Stimulated activated CD4-positive, alpha-beta T cell treated with anti-CD3 and anti-CD28 coated beads, Interleukin-1b, Interleukin-23, amount 100 ng/mL, for 1 hour (primary cell): ENCODE measurements around the gene PPDPF.

Experiments used
- DNase-seq, 2 donors: peaks; one replicate each; pipeline ENCODE4 v3.0.0-alpha.2; 2020; ENCODE audit warnings: low read depth in 2 of 2

PPDPF gene

DNA sequence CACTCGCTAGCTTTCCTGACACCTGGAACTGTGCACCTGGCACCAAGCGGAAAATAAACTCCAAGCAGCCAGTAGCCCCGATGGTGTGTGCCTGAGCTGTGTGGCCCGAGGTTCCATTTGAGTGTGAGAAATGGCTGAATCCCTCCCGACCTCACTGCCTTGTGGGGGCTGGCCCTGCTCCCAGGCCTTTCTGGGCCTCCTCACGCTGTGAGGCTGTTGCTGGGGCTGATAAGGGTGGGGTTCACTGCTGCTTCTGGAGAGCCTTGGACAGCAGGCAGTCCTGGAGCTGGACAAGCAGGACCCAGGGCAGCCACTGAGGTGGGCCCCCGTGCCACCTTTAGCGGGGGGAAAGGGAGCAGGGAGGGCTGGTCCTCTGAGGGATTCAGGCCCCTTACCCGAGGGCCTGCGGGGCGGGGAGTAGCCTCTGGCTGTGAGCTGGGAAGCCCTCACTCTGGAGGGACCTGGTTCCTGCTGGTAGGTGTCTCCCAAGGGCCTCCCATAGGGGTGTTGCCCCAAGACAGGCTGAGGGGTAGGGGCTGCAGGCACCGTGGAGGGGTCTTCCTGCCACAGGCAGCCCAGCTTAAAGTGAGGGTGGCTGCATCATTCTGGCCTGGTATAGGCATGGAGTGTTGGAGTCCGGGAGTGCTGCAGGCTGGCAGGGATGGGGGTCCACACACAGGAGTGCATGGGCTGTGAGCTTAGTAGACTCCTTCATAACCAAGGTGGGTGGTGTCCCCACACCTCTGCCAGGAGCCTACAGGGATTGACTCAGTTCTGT lies 1.7 kb downstream of the PPDPF start:
- DNase-seq: no peak

DNA sequence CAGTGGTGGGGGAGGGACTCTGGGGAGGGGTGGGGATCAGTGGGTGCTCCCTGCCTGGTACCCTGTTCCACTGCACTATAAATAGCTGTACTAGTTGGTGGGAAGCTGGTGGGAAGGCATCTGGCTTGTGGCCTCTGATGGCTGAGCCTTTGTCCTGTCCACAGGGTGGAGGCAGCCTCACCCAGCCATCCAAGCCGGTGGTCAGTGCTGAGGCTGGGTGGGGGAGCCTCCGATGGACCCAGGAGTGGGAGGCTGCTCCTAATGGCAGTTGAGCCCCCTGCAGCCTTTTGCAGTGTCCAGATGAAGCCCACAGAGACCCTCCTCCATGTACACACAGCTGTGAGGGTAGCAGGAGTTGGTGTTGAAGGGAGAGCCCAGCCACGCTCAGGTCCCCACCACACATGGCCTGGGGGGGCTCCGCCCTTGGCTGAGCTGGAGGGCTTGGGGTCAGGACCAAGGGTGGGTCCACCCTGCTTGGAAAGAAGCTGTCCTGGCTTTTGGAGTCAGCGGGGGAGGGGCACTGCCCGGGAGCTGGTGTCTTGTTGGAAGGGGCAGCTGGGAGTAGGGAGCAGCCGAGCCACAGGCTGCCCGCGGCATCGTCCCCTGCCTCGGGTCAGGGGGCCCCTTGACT lies 2.5 kb downstream of the PPDPF start:
- no peak for DNase-seq

DNA sequence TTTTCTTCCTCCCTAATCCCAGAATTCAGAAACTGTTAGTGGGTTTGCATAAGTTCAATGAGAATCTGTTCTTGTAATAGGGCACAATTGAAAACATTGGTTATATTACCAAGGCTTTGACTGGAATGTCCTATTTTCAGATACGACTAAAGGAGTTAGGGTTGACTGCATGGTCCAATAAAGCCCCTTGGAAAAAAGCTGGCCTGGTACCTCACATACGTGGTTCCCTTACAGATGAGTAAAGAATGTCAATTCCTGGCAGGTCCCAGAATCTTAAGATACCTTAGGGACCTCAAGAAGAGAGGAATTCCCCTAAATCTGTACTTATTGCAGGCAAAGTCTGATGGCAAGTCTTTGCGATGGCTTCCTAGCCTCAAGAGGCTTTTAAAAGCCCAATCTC lies 4.6 kb downstream of the PPDPF start:
- DNase-seq: no peak

DNA sequence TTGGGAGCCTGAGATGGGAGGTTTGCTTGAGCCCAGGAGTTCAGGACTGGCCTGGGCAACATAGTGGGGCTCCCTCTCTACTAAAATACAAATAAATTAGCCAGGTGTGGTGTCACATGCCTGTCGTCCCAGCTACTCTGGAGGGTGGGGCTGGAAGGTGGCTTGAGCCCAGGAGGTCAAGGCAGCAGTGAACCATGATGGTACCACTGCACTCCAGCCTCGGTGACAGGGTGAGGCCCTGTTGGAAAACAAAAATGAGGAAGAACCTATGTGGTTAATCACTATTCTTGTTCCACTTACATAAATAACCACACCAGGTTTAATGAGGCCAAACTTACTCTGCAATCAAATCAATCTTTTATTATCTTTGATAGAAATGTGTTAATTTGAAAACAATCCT lies 5.4 kb downstream of the PPDPF start:
- no peak for DNase-seq

DNA sequence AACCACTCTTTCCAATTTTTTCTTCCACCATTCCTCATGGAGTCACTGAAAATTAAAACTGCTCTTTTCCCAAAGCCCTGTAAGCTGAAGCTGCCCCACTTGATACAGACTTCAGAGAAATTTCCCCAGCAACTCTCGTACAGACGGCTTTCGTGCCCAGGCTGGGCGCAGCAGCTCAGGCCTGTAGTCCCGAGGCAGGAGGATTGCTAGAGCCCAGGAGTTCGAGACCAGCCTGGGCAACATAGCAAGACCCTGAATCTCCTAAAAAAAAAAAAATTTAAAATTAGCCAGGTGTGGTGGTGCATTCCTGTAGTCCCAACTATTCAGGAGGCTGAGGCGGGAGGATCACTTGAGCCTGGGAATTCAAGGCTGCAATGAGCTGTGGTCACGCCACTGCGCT lies 6.6 kb downstream of the PPDPF start:
- no peak for DNase-seq

DNA sequence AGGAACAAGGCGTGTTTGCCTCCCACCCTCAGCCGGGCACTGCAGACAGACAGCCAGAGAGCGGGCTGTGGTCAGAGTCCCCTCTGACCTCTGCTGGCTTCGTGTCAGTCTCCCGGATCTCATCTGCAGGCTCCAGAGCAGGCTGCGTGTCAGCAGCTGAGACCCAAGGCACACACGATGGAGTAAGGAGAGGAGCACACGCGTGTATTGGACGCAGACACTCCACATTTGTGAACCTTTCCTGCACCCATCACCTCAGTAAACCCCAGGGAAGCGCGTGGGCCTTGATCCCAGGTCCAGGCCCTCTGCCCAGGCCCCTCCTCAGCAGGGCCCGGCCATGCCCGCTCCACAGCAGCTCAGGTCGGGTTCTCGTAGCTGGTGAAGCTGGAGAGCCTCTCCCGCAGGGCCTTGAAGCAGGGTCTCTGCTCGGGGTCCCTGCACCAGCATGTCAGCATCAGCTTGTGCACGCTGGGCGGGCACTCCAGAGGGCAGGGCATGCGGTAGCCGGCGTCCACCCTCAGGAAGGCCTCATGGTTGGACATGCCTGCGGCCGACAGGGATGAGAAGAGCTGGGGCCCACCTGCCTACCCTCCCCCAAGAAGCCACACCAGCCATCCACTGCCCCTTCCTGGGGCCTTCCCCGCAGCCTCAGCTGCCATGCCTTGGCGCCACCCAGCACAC lies 8.8 kb downstream of the PPDPF start:
- DNase-seq: no peak

DNA sequence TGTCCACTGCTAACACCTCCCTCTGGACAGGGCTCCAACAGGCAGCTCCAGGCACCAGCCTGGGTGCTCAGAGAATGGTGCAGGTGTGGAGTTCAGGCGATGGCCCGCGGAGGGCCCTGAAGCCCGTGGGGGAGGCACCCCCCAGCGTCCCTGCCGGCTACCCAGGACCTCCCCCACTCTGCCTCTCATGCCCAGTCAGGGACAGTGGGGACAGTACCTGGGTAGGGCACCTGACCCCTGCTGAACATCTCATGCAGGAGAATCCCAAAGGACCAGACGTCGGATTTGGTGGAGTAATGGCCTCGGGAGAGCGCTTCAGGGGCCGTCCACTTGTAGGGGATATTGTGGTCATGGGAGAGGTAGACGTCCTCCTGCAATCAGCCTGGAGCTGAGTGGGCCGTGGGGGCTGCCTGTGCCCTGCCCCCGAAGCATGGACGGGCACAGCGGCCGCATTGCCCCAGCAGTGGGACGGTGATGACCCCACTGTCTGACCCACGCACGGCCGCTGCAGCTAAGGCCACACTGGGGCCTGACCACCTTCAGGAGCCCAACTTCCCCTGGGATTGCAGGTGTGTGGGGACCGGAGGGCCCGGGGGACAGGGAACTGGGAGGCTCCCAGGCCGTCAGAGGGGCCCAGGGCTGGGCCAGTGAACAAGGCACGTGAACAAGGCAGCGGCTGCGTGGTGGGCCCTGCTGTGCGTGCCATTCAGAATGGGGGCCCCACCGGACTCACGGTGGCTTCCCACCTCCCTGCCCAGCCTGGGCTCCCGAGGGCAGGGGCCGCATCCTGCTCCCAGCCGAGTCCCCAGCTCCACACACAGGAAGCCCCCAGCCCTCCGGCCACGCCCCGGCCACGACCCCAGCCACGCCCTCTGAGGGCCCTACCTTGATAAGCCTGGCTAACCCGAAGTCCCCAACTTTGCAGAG lies 9.6 kb downstream of the PPDPF start:
- DNase-seq: no peak

DNA sequence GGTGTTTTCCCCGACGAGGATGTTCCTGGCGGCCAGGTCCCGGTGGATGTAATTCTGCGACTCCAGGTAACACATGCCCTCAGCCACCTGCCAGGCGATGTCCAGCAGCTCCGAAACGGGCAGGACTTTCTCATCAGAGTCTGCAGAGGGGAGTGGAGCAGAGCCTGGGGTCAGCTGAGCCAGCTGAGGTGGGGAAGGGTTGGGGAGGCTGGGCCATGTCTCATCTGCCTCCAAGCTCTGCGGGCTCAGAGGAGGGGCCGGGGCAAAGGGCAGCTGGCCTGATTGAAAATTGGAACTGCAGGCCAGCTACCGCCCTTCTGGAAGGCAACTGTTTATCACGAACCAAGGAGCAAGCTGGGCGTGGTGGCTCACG lies 10.2 kb downstream of the PPDPF start:
- no peak for DNase-seq

DNA sequence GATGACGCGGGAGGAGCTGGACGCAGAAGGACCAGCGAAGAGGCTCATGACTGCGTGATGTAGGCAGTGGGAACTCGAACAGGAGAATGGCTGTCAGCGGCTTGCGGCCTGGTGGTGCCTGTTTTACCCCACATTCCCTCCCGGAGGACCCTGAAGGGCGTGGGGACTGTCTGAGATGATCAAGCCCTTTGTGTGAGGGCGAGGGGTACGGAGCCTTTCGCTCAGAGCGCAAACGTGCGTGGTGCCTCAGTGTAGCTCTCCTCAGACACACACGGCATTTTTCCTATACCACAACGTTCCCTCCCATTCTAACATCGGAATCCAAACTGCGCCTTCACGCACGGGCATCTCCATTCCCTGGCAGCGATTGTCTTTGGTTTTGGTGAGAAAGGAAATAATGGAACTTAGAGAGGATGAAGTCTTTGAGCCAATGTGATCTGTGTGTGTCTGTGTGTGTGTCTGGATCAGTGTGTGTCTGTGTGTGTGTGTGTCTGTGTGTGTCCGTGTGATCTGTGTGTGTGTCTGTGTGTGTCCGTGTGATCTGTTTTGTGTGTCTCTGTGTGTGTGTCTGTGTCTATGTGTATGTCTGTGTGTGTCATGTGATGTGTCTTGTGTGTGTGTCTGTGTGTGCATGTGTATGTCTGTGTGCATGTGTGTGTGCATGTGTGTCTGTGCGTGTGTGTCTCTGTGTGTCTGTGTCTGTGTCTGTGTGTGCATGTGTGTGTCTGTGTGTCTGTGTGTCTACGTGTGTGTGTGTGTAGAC lies 11.3 kb downstream of the PPDPF start:
- DNase-seq: no peak

DNA sequence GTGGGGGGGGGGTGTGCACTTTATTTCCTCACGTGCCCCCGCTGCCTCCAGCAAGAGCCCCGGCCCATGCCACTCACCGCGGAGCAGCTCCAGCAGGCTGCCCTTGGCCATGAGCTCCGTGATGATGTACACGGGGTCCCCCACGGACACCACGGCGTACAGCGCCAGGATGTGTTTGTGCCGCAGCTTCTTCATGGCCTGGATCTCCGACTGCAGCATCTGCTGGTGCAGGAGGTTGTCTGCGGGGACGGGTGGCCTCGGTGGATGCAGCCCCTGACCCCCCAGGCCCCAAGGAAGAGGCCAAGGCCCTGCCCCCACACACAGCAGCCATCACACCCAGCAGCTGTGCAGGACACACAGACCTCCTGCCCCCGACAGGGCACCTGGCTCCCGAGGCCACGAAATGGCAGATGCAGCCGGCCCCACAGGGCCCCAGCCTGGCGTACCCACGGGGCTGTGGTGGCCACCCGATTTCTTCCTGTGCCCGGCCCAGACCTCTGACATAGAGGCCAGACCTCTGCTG lies 11.9 kb downstream of the PPDPF start:
- DNase-seq: no peak

DNA sequence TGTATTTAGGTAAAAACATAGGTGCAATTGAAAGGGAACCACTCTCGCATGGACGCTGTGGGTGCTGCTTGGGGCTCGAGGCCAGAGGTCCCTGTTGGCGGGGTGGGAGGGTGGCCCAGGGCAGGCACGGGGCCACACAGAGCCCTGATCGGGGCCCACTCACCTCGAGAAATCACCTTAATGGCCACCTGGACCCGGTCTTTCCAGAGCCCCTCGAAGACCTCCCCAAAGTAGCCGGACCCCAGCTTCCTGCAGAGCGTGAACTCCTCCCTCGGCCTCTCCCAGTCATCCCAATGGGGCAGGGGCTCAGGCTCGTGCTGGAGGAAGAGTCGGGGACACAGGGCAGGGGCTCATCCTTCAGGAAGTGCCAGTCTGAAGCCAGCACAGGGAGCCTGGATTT lies 12.8 kb downstream of the PPDPF start:
- no peak for DNase-seq

DNA sequence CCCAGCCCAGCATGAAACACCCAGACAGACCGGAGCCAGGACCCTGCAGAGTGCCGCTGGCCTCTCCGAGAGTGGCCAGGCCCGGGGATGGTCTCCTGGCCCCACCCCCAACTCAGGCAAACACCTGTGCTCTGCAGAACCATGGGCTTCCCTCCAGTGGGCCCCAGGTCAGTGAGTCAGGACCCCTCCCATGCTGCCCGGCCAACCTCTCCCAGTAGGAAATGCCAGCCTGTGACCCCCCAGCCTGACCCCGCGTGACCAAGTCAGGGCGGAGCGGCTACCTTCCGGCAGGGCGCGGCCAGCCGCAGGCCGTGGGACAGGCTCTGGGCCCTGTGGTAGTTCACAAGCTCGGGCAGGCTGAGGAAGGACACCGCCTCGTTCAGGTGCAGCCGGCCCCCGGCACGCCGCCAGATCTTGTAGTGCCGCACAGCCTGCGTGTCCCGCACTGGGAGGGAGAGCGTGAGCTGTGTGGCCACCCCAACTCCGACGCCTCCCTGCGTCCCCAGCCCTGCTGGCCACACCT lies 13.4 kb downstream of the PPDPF start:
- no peak for DNase-seq

DNA sequence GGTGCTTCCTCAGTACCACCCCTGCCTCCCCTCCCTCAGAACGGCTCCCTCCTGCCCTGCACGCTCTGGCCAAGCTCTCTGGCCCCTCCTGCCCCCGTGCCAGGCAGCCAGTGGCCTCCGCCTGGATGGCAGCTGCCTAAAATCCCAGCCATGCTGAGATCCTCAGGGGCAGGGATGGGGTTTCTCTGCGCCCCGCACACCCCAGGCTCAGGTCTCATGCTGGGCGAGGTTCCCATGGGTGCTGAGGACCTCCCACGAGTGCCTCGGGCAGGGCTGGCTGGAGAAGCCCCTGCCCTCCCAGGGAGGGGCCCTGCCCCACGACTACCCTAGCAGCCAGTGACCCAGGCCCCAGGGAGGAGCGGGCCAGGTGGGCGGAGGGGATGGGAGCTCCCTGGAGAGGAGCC lies 13.9 kb downstream of the PPDPF start:
- no peak for DNase-seq

DNA sequence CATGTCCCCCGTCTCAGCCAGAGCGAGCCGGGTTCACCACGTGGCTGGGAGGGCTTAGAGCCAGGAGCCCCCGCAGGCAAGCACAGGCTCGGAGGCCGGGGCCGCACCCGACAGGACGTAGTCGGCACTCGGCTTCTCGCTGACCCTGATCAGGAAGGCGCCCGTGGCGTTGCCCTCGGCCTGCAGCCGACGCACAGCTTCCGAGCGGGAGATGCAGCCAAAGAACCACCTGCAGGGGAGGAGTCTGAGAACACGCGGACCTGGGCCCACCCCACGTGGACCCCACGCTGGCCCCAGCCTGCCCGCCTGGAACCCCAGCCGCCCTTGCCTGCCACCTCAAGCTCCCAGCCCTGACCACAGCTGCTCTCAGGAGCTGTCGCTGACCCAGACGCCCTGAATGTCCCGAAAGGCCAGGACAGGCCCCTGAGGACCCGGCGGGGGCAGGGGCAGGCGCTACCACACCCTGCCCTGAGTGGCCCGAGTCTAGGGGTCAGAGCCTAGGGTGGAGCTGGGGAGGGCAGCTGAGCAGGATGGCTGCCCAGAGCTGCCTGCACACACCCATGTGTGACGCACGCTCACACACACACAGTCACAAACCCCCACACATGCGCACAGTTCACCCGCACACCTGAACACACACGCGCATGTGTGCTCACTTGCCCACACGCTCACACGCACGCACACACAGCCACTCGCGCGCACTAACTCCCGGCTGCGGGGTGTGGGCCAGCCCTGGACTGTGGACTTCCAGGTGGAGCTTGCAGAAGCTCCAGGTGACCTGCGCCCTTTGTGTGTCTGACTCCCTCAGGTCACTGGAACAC lies 14.5 kb downstream of the PPDPF start:
- no peak for DNase-seq

DNA sequence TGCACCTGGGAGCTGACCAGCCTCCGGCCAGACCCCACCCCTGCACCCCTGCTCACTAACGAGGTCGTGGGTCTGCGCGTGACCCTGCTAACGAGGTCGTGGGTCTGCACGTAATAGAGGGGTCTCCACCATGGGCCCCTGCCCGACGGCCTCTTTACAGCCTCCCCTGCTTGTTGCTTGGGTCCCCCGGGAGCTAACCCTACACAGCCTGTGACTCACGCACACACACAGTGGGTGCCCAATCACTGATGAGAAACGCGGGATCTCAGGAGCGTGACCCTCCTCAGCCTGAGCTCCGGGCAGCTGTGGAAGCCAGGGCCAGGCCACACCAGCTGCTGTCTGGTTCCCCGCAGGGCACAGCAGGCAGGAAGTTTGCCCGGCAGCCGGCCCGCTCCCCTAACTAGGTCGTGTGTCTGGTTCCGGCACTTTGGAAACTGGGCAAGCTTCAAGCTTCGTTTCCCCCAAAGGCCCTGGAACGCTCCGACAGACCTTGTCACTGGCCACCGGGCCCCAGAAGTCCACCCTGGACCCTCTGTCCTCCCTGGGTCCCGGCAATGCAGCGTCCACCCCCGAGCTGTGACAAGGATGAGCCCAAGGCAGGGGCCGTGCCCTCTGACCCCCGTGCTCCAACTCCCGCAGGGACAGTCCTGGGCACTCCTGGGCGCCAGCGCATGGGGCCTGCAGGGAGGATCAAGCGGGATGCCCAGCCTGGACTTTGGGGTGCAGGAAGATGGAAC lies 15.8 kb downstream of the PPDPF start:
- no peak for DNase-seq

DNA sequence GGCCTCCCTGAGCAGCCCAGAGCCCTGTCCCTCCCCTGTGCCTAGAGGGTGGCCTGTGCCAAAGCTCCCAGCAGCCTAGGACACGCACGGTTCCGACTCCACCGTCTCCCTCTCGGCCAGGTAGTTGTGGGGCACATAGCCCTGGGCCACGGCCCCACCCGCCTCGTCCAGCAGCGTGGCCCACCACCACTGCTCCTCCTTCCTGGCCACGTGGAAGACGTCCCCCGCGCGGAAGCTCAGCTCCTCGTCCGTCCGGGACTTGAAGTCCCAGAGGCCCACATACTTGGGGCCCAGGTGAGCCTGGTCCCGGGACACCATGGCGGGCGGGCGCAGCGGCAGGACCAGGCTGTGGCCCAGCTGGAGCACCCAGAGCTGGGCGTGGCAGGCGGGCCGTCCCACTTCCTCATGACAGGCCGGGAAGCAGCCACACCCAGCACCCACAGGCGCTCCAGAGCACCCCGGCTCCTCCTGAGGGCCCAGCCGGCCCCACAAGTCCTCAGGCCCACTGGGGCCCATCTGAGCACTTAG lies 16.5 kb downstream of the PPDPF start, which contains the start of gene PTK6:
Gene PTK6 (minus strand): TSS at position 380 of the 528 bp plus-strand sequence. CDS start 62 bp downstream, at position 318.
- DNase-seq: no peak

DNA sequence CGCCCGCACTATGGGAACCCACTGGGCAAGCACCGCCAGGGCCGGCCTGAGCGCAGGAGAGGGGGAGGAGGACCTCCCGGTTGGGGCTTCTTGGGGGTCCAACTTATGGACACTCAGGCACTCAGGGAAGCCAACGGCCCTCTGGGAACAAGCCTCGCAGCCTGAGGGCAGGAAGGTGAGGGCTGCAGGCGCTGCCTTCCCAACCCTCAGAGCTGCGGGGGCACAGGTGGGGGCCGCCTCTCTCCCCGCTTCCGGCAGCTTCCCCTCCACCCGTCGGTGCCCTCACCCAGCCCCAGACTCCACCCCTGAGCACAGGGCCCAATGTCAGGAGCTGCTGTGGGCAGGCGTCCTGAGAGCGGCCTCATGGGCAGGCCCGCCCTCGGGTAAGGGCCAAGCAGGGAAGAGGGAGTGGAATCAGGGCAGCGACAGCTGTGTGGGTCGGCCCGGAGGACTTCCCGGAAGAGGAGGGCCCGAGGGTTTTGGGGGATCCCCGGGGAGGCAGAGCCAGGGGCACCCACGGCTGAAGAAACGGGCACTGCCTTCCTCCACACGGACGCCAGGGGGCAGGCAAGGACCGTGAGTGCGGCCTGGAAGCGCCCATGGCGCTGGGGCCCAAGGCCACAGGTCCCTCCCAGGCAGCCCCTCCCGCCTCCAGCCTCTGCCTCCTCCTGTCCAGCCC lies 17.1 kb downstream of the PPDPF start:
- peak; percentile 79 to 89 for DNase-seq
